ENCODE results near the gene MEAK7. TPM values are rescaled to one million over a fixed set of nuclear protein-coding genes. Genes with fewer than 3 reads are reported as not detected.
A peak's percentile ranks its signal among the peaks of the same experiment; 100 is the strongest.

MEAK7 gene
- total RNA-seq, 1 donor from 2014 or later = 34.2 TPM

- Mint-ChIP-seq H3K4me3 (ENCODE audit: unreplicated experiment) (no peak overlapping the region), H3K36me3 (ENCODE audit: low read depth, unreplicated experiment) (peaks cover 28% of the 10 kb centered on the region), H3K9me3 (ENCODE audit: unreplicated experiment) (peaks cover 5% of the 10 kb centered on the region), H3K27me3 (ENCODE audit: unreplicated experiment) (peaks cover 10% of the 10 kb centered on the region), H3K4me1 (ENCODE audit: unreplicated experiment) (peaks cover 7% of the 10 kb centered on the region), H3K27ac (ENCODE audit: unreplicated experiment) (no peak overlapping the region)
- TF ChIP-seq CTCF (IDR thresholded peaks at IDR 0.05; ENCODE audit: unreplicated experiment) = no peak
- no peak for DNase-seq (ENCODE audit: low spot score)
Measured at GRCh38 chr16:84462296-84463210, 41.9 kb downstream of the MEAK7 start.

GRCh38 chr16:84461413-84462295, 42.8 kb downstream of the MEAK7 start:
- peaks cover 7% of the 10 kb centered on the region for H3K4me1 Mint-ChIP-seq (ENCODE audit: unreplicated experiment)
- TF ChIP-seq CTCF (IDR thresholded peaks at IDR 0.05; ENCODE audit: unreplicated experiment) = no peak
- peak overlapping the region; percentile 77 for H3K27ac Mint-ChIP-seq (ENCODE audit: unreplicated experiment)
- H3K27me3 Mint-ChIP-seq (ENCODE audit: unreplicated experiment) = peaks cover 10% of the 10 kb centered on the region
- H3K4me3 Mint-ChIP-seq (ENCODE audit: unreplicated experiment) = peak overlapping the region; percentile 37
- DNase-seq (ENCODE audit: low spot score) = no peak
- H3K9me3 Mint-ChIP-seq (ENCODE audit: unreplicated experiment) = no peaks in the 10 kb centered on the region
- H3K36me3 Mint-ChIP-seq (ENCODE audit: low read depth, unreplicated experiment) = peaks cover 19% of the 10 kb centered on the region

GRCh38 chr16:84461029-84461412, 43.4 kb downstream of the MEAK7 start:
- H3K9me3 Mint-ChIP-seq (ENCODE audit: unreplicated experiment) = no peaks in the 10 kb centered on the region
- no peak overlapping the region for H3K4me3 Mint-ChIP-seq (ENCODE audit: unreplicated experiment)
- no peak overlapping the region for H3K27ac Mint-ChIP-seq (ENCODE audit: unreplicated experiment)
- H3K27me3 Mint-ChIP-seq (ENCODE audit: unreplicated experiment) = peaks cover 10% of the 10 kb centered on the region
- DNase-seq (ENCODE audit: low spot score) = no peak
- peaks cover 7% of the 10 kb centered on the region for H3K4me1 Mint-ChIP-seq (ENCODE audit: unreplicated experiment)
- TF ChIP-seq CTCF (IDR thresholded peaks at IDR 0.05; ENCODE audit: unreplicated experiment) = no peak
- H3K36me3 Mint-ChIP-seq (ENCODE audit: low read depth, unreplicated experiment) = peaks cover 12% of the 10 kb centered on the region

- H3K4me1 Mint-ChIP-seq (ENCODE audit: unreplicated experiment) = peaks cover 7% of the 10 kb centered on the region
- H3K36me3 Mint-ChIP-seq (ENCODE audit: low read depth, unreplicated experiment) = peaks cover 12% of the 10 kb centered on the region
- H3K27me3 Mint-ChIP-seq (ENCODE audit: unreplicated experiment) = peaks cover 10% of the 10 kb centered on the region
- no peak overlapping the region for H3K4me3 Mint-ChIP-seq (ENCODE audit: unreplicated experiment)
- no peaks in the 10 kb centered on the region for H3K9me3 Mint-ChIP-seq (ENCODE audit: unreplicated experiment)
- H3K27ac Mint-ChIP-seq (ENCODE audit: unreplicated experiment) = no peak overlapping the region
- no peak for DNase-seq (ENCODE audit: low spot score)
- TF ChIP-seq CTCF (IDR thresholded peaks at IDR 0.05; ENCODE audit: unreplicated experiment) = no peak
Measured at GRCh38 chr16:84460406-84461028, 43.9 kb downstream of the MEAK7 start.
